Measurements from ENCODE around the gene RNF227.
"Not testable (repeated sequence)": the region's sequence is repeated elsewhere in the genome, so short reads cannot be mapped to it uniquely, and the experiment has no call there.

Gene RNF227

DNA sequence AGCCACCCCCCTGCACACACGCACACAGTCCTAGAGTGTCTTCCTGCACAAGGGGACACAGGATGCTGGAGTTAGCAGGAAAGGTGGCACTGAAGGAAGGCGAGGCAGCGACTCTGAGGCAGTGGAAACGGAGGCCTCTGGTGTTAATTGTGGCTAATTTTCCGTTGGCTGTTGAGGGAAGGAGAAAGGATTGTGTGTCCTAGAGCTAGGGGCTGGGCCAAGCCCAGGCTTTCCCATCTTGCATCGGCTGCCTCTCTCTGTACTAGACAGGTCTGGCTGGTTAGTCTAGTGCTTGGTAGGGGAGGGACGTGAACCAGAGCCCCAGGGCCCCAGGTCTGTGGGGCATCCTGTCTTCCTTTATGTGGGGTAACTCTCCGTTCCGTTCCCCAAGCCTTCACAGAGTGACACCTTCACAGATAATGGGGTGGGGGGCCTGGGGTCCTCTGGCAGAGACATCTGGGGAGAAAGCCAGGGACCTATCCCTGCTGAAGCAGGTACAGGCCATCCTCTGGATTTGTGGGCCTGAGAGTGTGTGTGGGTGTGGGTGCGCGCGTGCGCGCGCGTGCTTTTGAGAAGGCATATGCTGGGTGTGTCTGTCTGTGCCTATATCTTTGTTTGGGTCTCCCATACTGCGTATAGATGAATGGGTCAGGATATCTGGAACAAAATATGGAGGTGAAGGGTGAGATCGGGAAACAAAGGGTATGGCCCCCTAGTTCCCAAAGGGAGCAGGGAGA is 27.7 kb downstream of the RNF227 start, which contains the start of gene CHD3:
Gene CHD3, plus strand, starts transcription at position 606 of the 737 bp plus-strand sequence. CDS start 212 bp downstream, outside the sequence.
- DNase-seq (ENCODE audit: low spot score): no peak

DNA sequence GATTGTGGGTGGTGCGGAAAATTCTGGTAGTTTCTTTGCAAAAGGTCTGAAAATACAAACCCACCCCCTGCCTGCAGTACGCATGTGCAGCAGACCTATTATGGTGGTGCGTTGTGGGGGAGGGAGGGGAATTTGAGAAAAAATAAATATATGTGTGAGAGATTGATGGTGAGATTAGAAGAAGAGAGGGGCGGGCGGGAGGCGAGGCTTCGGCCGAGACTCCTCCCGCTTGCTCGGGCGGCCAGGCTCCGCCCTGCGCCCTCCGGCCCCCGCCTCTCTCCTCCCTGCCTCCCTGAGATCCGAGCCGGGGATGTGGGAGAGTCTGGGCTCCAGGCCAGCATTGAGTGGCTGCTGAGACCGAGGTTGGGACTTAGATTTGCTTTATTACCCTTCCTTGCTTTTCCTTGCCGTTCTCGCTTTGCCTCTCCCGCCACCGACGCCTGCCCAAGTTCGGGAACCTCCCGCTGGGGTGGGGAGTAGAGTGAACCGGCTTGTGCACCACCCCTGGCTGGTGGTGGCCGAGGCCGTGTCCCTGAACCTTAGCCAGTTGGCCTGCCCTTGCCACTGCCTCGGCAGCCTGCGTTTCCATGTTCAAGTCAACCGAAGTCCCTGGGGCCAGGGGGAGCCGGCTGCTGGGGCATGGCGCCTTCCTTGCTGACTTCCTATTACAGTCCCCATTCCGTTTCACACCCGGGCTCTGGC is 28.5 kb downstream of the RNF227 start:
- peak; percentile 86 for DNase-seq (ENCODE audit: low spot score)

DNA sequence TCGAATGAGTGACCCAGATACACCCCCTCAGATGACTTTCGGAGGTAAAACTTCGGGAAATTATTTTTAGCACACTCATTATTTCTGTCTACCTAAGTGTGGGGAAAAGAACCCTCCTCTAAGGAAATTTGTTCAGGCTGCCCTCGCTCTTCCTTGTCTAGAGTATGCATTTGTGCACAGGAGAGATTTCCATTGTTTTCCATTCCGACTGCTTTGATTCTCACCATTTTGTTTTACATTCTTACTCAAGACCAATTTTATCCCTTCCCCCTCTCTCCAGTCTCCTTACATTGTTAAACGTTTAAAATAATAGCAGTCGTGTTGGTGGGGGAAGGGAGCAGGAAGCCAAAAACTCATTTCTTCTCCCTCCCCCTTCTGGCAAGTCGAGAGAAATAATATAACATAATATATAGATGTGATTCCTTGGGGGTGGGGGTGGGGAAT is 29.0 kb downstream of the RNF227 start:
- DNase-seq (ENCODE audit: low spot score): no peak

DNA sequence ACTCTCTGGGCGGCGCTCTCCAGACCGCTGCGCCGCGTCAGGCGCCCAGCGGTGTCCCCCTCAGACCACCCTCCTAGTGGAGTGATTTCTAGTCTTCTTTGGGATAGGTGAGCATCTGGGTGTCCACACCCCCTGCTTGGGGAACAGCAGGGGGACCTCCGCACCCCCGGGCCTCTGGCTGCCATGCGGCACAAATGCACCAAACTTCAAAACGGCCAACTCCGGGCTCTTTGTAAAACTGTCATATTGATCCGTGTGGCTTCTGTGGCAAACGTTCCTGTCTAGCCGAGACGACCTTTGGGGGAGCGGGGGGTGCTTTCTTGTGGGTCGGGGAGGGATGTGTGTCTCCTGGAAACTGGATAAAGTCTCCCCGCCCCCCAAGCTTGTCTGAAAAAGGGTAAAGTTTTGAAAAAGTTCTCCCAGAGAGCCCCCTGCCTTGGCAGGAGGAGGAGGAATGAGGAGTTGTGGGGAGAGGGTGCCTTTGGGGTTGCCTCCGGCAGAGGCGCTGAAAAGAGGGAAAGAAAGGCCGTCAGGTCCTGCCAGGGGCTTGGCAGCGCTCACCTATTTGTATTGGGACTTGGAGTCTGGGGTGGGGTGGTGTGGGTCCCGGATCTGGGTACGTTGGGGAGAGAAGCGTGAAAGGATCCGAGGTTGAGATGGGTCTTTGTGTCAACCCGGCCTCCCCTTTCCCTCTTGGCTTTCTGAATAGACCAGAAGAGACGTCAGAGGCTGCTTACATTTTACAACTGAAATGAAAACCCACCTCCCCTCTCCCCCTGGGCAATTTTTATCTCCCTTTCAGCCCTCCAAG is 29.7 kb downstream of the RNF227 start:
- DNase-seq (ENCODE audit: low spot score): no peak

DNA sequence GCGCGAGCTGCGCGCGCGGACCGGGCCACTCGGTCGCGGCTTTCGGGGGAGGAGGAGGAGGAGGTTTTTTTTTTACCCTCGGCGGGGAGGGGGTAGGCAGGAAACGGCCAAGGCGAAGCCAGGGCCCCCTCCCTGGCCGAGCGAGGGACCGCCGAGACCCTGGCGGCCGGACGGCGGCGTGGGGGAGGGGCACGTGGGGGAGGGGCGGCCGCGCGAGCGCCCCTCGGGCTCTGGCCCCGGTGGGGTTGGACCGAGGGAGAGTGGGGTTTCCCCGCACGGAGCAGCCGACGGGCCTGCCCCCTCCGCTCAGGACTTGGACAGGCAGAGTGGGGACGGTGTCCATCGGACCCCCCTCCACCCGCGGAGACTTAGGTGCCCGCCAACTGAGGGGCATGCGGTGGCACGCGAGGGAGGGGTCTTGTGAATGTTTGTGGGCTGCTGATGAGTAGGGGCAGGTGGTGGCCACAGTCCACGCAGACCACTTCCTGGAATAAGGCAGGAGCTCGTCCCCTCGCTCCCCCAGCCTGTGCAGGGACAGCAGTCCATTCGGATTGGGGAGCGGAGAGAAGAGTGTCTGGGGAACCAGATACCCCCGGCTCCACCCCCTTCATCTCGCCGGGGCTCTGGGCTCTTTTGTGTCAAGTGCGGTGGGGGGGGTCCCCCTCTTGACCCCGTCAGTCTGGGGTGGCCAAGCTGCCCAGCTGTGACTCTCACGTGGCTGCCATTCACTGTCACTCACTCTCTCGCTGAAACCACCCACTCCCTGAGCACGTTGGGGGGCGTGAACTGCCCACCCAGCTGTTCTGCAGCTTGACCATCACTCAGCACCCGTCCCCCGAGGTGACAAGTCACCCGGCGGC is 30.5 kb downstream of the RNF227 start:
- peak; percentile 47 for DNase-seq (ENCODE audit: low spot score)

DNA sequence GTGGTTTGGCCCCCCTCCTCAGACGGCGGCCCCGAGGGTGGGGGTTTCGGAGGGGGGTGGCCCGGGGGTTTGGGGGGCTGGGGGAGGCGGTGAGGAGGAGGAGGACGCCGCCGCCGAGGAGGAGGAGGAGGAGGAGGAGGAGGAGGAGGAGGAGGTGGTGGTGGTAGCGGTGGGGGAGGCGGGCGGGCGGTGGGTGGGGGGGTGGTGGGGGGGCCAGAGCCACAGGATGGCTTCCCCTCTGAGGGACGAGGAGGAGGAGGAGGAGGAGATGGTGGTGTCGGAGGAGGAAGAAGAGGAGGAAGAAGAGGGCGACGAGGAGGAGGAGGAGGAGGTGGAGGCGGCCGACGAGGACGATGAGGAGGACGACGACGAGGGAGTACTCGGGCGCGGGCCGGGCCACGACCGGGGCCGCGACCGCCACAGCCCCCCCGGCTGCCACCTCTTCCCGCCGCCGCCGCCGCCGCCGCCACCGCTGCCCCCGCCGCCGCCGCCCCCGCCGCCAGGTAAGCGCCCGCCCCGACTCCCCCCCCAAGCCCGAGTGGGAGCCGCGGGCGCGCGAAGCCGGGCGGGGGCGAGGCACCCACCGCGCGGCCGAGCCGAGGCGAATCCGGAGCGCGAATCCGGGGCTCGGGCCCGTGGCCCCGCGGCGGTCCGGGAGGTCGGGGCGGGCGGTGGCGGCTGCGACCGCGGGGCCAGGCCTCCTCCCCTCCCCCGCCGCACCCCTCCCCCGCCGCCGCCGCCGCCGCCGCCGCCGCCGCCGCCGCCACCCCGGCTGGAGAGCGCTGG is 31.3 kb downstream of the RNF227 start:
- no peak for DNase-seq (ENCODE audit: low spot score)

DNA sequence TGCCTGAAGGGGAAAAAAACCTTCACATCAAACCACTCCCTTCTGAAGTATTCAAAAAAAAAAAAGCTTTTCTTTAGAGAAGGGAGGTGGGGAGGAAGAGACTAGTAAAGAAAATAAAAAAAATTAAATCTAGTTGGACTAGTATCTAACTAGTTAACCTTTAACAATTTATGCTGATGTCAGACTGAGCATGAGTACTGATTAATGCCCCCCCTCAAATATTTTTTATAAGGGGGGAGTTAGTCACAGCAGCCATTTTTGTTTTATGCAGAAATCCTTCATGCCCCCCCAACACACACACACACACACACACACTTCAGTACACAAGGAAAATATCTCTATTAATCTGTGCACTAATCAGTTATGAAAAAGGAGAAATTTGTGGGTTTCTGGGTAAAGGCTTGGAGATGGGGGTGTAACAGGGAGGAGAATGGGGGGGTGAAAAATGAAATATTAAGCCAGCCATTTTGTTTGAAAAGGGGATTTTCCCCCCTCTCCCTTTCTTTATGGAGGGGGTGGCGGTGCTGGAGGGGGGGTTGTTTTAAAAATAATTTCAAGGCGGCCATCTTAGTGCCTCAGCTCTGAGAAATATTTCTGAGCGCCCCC is 32.2 kb downstream of the RNF227 start:
- DNase-seq (ENCODE audit: low spot score): no peak

DNA sequence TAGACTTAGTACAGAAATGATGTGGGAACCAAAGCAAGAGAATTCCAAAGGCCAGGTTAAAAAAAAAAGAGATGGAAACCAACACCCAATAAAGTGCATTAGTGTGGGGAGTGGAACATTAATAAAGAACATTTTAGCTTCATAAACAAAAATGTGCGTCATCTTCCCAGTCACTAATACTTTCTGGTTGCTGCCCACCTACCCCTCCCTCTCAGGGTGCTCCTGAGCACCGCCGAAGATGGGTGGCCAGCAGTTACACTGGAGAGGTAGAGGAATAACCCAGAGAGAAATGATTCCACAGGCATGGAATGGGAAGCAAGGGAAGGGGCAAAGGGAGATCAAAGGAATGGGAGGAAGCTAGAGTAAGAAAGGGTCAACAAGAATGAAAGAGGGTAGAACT is 33.5 kb downstream of the RNF227 start:
- no peak for DNase-seq (ENCODE audit: low spot score)

DNA sequence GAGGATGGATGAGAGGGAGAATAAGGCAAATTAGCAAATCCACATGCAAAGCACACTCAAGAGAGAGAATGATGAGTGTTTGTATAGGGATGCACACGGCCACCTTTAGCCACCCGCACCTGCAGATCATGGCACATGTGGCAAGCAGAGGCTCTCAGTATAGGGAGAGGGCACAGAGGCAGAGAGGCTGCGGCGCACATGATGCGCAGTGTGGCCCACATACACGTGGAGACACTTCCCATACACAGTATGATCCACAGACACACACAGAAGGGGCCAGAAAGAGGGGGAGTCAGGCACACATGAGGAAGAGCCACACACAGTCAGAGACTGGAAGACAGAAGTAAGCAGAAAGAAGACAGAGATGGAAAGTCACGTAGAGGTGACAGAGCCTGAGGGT is 34.0 kb downstream of the RNF227 start:
- DNase-seq (ENCODE audit: low spot score): no peak

DNA sequence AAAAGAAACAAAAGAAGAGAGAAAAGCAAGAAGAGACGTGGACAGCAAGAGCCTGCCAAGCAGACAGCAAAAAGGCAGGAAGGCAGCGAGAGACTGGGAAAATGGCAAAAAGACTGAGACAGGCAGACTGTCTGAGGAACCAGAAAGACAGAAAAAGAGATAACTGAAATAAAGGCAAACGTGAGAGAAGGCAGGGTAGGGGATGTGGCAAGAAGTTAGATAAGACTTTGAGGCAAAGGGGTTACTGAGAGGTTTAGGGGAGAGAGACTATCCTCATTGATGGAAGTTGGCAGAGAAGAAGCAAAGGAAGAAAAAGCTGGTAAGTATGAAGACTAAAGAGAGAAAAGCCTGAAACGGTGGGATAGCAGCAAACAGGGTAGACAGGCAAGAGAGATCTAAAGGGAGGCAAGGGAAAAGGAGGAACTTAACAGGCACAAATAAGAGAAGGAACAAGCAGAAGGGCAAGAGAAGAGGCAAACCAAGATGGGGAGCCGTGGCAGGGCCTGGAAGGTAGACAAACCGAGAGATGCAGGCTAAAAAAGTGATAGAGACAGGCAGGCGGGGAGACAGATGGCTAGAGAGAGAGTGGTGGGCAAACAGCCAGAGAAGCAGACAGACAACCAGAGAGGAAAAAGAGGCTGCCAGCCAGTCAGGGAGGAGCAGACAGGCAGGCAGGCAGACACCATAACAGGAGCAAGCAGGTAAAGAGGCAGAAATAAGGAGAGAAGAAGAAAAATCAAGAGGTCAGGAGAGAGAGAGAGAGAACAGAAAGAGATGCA is 34.6 kb downstream of the RNF227 start:
- peak; percentile 48 for DNase-seq (ENCODE audit: low spot score)

DNA sequence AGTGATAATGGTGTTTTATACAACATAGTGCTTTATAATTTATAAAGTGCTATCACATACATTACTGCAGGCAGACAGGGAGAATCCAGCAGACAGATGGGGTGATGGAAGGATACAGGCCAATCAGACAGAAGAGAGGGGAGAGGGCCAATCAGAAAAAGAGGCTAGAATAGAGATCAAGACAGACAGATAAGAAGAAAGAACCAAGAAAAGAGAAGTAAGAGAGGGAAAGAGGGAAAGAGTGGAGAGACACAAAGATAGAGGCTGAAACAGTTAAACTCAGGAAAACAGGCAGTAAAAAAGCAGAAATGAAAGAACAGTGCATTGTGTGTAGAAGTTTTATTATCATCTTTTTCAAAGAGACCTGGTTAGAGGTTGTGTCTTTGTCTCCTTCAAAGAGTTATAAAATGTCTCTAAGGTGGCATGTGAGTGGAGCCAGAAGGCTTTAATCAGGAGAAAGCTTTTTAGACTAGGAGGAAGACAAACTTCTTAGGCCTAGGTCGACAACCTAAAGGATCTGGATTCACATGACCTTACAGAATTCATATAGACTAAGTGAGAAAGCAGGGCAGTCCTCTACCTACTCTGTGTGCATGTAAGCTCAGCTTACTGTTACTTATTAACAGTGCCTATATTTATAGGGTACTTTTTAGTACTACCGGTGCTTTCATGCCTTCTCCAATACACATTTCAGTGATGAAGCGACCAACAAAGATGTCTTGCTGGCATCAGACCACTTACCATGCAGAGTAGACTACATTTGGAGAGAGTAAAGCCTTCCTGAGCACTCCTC is 35.8 kb downstream of the RNF227 start:
- no peak for DNase-seq (ENCODE audit: low spot score)

DNA sequence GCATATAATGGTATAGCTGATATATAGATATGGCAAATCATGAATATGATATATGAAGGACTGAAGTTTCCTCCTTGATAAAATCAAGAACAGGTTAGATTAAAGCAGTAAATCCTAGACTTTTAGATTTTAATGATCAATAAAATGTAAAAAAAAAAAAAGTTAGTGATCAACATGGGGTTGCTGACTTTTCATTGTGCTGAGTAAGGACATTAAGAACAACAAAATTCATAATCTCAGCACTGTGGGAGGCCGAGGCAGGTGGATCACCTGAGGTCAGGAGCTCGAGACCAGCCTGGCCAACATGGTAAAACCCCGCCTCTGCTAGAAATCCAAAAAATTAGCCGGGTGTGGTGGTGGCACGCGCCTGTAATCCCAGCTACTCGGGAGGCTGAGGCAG is 37.9 kb downstream of the RNF227 start:
- no peak for DNase-seq (ENCODE audit: low spot score)

DNA sequence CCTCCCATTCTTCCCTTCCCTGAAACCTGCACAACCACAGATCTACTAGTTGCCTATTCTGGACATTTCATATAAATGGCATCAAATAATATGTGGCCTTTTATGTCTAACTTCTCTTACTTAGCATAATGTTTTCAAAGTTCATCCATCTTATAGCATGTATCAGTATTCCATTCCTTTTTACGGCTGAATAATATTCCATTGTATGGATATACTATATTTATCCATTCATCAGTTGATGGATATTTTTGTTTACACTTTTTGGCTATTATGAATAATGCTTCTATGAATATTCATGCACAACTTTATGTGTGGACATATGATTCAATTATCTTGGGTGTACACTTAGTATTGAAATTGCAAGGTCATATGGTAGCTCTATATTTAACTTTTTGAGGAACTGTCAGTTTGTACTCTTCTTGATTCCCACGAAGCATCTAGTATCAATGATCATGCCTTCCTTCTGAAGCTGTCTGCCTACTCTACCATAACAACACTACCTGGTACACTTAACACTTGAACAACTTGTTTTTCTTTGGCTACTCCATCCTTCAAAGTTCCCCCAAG is 40.2 kb downstream of the RNF227 start:
- no peak for DNase-seq (ENCODE audit: low spot score)

DNA sequence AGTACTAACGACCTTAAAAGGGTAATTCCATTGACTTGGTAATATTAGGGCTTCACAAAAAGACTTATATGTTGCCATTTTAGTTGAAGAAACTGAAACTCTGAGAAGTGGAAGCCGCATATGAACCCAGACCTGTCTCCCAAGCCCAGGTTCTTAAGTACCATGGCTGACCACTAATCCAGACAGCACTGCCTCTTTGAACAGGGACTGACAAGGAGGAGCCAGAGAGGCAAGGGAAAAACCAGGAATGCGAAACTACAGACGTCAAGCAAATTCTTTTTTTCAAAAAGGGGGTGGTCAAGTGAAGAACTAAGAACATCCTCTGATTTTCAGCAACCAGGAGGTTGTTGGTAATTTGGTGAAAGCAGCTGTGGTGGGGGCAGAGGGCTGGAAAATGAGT is 43.0 kb downstream of the RNF227 start:
- no peak for DNase-seq (ENCODE audit: low spot score)

DNA sequence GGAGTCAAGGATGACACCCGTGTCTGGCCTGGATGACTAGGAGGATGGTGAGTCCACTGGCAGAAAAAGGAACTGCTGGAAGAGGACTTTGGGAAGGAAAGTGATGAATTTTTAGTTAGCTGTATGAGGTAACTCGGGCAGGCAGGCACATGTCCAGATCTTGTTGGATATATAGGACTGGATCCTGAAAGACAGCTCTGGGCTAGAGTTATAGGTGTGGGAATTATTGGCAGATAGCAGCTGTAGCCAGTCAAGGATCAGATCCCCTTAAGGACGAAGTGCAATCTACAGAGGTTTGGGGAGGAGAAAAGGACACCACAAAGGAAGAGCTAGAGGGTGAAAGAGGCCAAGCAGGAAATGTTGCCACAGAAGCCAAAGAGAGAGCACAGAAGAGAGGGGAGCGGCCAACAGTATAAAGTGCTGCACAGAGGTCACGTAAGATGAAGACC is 48.2 kb downstream of the RNF227 start:
- no peak for DNase-seq (ENCODE audit: low spot score)

DNA sequence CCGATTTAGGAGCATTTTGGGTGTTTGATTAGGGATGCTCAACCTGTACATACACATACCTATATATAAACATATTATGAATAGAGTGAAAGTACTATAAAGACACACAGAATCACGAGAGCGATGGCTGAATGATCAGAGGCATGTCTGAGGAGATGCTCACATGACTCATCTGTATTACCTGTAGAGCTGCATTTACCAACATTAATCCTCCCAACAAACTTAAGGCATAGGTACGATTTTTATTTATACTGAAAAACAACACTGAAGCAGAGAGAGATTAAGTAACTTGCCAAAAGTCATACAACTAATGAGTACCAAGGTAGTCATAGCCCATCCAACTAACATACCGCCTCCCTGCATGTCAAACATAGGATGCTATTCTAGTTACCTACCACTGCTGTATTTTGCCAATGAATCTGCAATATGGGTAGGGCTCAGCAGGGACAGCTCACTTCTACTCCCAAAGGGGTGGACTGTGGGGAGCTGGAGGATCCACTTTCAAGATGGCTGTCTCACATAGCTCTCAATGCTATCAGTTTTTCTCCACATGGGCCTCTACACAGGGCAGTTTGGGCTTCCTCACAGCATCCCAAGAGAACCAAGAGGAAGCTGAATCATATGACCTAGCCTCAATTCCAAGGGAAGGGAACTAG is 51.0 kb downstream of the RNF227 start:
- DNase-seq (ENCODE audit: low spot score): no peak

DNA sequence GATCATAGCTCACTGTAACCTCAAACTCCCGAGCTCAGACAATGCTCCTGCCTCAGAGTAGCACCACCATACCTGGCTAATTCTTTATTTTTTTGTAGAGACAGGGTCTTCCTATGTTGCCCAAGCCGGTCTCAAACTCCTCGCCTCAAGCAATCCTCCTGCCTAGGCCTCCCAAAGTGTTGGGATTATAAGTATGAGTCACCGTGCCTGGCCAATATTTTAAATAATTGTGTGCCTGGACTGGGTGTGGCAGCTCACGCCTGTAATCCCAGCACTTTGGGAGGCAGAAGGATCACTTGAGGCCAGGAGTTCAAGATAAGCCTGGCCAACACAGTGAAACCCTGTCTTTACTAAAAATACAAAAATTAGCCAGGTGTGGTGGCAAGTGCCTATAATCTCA is 51.7 kb downstream of the RNF227 start:
- DNase-seq (ENCODE audit: low spot score): not testable (repeated sequence)
